GM12878 (cell line): ENCODE data around the gene FAM9A.

Source experiments
- CBFB ChIP-seq: IDR thresholded peaks from 2 replicates; pipeline ENCODE4 v1.6.1; 2016; ENCODE audit warnings: antibody characterized with exemption, low read depth
- HDAC6 ChIP-seq: fragments of 200-600 bp; sonication (generic); IDR thresholded peaks from one replicate; pipeline ENCODE4 v1.8.0; 2017; ENCODE audit warnings: antibody characterized with exemption; ENCODE audit not compliant: unreplicated experiment
- JUND ChIP-seq: IDR thresholded peaks from 2 replicates; pipeline ENCODE4 v1.6.1; 2012; ENCODE audit warnings: low read depth, mild to moderate bottlenecking, low read length, improper control_type of control experiment, moderate library complexity
- KDM1A ChIP-seq: fragments of 200-600 bp; sonication (generic); IDR thresholded peaks from 2 replicates; pipeline ENCODE4 v1.6.1; 2016; ENCODE audit warnings: borderline replicate concordance
- PAX5 ChIP-seq: IDR thresholded peaks from 2 replicates; pipeline ENCODE4 v1.6.1; 2011; ENCODE audit warnings: low read depth, low read length, borderline replicate concordance
- POLR2AphosphoS5 ChIP-seq: IDR thresholded peaks from 2 replicates; pipeline ENCODE4 v1.6.1; 2011; ENCODE audit warnings: mild to moderate bottlenecking, low read length, inconsistent platforms
- TAF1 ChIP-seq: IDR thresholded peaks from 2 replicates; pipeline ENCODE4 v1.6.1; 2011; ENCODE audit warnings: mild to moderate bottlenecking, low read depth, low read length, borderline replicate concordance
- TCF12 ChIP-seq: IDR thresholded peaks from 2 replicates; pipeline ENCODE4 v1.6.1; 2011; ENCODE audit warnings: low read depth, mild to moderate bottlenecking, low read length
- YY1 ChIP-seq: IDR thresholded peaks from 2 replicates; pipeline ENCODE4 v1.6.1; 2011; ENCODE audit warnings: low read depth, mild to moderate bottlenecking, low read length
- TF ChIP-seq, protein P1 (sequence below), 3 experiments: IDR thresholded peaks in 2 of 3; conservative IDR thresholded peaks in 1 of 3; 2 replicates each; pipeline ENCODE4 v1.5.1; 2011; ENCODE audit warnings: low read depth in 3 of 3, low read length in 3 of 3, mild to moderate bottlenecking in 3 of 3, control low read depth in 2 of 3, moderate library complexity in 2 of 3, inconsistent platforms in 1 of 3, mixed read lengths in 1 of 3; ENCODE audit not compliant: control insufficient read depth in 2 of 3, insufficient read depth in 1 of 3; ENCODE audit errors: extremely low read depth in 1 of 3
- TF ChIP-seq, protein P2 (sequence below): IDR thresholded peaks from 2 replicates; pipeline ENCODE4 v1.6.1; 2012; ENCODE audit warnings: mild to moderate bottlenecking, low read depth, low read length

DNA sequence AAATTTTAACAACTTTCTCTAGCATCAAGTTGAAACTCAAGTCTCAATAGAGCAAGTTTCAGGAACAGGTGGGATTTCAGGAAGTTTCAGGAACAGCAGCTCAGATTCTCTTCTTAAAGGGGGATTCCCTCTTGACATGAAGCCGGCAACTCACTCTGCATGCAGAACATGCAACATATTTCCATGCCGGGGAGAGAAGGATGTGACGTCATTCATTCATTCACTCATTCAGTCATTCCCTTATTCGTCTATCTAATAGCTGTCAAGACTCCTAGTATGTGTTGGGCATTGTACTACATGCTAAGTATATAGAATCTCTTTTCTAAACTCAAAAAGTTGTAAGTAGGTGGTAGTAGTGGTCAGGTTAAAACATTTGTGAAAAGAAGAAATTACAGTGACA, 4.8 kb upstream of the FAM9A start:
- TF ChIP-seq CBFB (no peak), JUND (no peak), TCF12 (no peak), PAX5 (no peak), HDAC6 (no peak), YY1 (no peak), TAF1 (no peak), POLR2AphosphoS5 (no peak), KDM1A (no peak)
- TF ChIP-seq, protein P1, sequence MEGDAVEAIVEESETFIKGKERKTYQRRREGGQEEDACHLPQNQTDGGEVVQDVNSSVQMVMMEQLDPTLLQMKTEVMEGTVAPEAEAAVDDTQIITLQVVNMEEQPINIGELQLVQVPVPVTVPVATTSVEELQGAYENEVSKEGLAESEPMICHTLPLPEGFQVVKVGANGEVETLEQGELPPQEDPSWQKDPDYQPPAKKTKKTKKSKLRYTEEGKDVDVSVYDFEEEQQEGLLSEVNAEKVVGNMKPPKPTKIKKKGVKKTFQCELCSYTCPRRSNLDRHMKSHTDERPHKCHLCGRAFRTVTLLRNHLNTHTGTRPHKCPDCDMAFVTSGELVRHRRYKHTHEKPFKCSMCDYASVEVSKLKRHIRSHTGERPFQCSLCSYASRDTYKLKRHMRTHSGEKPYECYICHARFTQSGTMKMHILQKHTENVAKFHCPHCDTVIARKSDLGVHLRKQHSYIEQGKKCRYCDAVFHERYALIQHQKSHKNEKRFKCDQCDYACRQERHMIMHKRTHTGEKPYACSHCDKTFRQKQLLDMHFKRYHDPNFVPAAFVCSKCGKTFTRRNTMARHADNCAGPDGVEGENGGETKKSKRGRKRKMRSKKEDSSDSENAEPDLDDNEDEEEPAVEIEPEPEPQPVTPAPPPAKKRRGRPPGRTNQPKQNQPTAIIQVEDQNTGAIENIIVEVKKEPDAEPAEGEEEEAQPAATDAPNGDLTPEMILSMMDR (IDR thresholded peaks at IDR 0.05 in 2 of 3, conservative IDR thresholded peaks at IDR 0.05 in 1 of 3; ENCODE audit: control insufficient read depth in 2 of 3, extremely low read depth in 1 of 3, insufficient read depth in 1 of 3, low read depth in 3 of 3, low read length in 3 of 3), result no peak
- TF ChIP-seq, protein P2, sequence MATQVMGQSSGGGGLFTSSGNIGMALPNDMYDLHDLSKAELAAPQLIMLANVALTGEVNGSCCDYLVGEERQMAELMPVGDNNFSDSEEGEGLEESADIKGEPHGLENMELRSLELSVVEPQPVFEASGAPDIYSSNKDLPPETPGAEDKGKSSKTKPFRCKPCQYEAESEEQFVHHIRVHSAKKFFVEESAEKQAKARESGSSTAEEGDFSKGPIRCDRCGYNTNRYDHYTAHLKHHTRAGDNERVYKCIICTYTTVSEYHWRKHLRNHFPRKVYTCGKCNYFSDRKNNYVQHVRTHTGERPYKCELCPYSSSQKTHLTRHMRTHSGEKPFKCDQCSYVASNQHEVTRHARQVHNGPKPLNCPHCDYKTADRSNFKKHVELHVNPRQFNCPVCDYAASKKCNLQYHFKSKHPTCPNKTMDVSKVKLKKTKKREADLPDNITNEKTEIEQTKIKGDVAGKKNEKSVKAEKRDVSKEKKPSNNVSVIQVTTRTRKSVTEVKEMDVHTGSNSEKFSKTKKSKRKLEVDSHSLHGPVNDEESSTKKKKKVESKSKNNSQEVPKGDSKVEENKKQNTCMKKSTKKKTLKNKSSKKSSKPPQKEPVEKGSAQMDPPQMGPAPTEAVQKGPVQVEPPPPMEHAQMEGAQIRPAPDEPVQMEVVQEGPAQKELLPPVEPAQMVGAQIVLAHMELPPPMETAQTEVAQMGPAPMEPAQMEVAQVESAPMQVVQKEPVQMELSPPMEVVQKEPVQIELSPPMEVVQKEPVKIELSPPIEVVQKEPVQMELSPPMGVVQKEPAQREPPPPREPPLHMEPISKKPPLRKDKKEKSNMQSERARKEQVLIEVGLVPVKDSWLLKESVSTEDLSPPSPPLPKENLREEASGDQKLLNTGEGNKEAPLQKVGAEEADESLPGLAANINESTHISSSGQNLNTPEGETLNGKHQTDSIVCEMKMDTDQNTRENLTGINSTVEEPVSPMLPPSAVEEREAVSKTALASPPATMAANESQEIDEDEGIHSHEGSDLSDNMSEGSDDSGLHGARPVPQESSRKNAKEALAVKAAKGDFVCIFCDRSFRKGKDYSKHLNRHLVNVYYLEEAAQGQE, result no peak
